ENCODE data around the gene POU2F3.
"Not testable (repeated sequence)": the region's sequence is repeated elsewhere in the genome, so short reads cannot be mapped to it uniquely, and the experiment has no call there.

POU2F3 gene

GRCh38 chr11:120228794-120229384, 11.1 kb upstream of the POU2F3 start:
- no peak for DNase-seq

DNA sequence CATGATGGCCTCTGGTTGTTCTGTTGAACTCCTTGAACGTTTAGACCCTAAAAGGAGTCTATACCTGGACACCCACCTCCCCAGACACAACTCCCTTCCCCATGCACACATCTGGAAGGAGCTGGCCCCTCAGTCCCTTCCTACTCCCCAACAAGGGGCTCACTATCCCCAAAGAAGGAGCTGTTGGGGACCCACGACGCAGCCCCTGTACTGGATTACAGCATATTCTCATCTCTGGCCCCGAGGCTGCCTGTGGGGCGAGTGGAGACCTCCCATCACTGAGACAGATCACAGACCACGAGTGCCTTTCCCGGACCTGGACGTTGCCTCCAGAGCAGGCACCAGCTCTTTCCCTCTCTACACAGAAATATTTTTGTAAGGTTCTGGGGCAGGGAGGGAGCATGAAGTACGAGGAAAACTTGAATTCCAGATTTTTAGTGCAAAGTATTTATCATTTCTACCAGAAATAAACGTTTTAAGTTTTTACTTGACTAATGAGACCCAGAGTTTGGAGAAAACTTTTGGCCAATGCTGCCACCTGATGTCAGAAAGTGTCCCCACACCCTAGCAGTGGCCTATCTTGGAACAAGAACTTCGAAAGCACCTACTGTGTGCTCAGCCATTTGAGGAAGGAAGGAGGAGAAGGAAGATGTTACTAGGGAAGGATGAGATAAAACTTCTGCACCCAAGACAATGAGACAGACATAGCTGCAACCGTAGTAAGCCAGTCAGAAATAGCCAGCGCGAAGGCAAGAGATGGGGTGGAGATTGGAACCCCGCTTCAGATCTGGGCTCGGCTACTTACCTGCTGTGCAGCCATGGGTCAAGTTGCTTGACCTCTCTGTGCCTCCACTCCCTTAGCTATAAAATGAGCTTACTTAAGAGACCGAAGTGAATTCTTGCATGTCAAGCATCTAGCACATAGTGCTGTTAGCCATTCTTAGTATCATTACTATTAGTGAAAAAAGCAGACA, 10.2 kb upstream of the POU2F3 start:
- DNase-seq = no peak

GRCh38 chr11:120230433-120231071, 9.4 kb upstream of the POU2F3 start:
- DNase-seq = no peak

DNA sequence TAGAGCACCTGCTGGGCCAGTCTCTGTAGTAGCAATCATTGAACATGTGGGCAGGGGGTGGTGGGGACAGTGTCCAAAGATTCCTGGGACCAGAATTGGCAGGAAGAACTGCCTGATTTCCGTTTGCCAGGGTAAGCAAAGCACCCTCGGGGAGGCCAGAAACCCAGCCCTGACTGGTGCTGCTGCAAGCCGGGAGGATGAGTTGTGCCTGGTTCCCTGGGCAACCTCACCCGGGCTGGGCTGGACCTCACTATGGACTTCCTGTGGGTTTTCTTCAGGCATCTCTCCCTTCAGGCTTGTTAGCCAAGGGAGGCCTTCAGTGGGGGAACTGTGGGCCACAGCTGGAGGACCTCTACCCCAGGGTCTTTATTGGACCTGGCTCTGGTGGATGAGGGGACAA, 8.0 kb upstream of the POU2F3 start:
- DNase-seq = no peak

DNA sequence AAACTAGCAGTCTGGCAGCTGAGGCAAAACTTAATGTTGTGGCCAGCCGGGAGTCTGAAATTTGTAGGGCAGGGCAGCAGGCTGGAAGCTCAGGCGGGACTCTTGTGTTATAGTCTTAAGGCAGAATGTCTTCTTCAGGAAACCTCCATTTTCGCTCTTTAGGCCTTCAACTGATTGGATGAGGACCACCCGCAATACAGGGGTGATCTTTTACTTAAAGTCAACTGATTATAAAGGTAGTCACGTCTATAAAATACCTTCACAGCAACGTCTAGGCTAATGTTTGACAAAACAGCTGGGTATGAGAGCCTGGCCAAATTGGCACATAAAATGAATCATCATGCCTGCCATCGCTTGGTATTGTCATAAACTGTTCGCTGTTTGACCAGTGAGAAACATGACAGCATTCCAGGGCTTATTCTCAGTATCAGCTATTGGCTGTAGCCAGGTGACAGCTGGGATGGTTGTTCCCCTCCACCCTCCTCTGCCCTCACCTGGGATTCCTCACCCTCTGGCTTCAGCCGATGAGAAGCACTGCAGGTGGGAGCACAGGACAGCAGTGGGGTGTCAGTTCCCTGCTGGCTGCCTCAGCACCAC, 6.6 kb upstream of the POU2F3 start:
- no peak for DNase-seq

- no peak for DNase-seq
Observed at GRCh38 chr11:120235024-120235628, 4.8 kb upstream of the POU2F3 start.

DNA sequence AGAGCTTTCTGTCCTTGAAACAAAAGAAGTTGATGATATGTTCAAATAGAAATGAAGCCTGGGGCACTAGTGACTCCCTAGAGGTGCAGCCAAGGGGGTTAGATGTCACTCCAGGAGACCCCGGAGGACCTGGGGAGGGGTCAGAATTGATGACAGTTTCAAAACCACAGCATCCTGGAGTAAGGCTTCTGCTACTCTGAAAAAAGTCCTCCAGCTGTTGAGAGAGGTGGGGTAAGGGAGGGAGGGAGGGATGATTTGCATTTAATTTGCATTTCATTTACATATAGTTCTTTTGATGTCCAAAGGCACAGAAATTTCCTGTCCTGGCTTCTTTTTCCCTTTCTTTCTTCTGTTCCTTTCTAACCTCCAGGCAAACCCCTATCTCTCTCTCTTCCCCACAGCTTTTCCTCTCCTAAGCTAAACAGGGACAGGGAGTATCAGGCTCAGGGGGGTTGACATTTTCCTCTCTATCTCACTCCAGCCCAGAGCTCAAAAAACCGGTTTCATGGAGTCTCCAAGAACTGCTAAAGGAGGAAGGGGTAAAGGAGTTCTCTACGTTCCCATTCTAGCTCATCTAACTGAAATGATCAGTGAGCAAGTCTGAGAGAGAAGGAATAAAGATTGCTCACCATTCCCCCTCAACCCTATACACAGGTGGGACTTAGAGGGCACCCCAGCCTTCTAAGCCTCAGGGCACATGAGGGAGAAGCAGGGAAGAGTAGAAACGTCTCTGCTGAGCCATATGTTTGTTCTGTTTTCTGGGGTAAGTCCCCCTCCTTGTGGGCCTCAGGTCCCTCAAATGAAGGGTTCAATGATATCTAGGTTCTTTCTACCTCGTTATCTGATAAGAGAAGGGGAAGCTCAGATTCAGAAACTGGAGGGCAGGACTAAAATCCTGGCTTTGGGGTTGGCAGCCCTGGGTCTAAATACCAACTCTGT, 3.5 kb upstream of the POU2F3 start:
- DNase-seq = no peak

- DNase-seq = no peak
Observed at GRCh38 chr11:120238968-120239620, 846 bp upstream of the POU2F3 start.

GRCh38 chr11:120240866-120241265, 926 bp downstream of the POU2F3 start:
- DNase-seq = no peak

DNA sequence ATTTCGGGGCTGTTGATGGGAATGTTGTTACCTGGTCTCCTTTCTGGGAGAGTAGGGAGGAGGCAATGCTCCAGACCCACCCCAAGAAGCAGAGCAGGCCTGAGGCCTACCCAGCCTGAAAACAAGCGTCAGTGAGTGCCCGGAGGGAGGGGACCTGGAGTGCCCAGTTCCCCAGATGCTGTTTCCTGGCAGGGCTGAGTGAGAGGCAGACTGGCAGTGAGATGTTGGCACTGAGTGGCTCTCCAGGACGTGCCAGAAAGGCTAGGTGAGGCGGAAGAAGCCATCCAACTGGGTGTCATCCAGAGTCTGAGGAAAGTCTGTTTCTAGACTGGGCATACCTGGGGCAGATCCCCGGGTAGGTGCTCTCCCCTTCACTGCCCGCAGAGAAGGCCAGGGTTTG, 1.3 kb downstream of the POU2F3 start:
- no peak for DNase-seq

GRCh38 chr11:120243221-120243620, 3.3 kb downstream of the POU2F3 start:
- DNase-seq = no peak

DNA sequence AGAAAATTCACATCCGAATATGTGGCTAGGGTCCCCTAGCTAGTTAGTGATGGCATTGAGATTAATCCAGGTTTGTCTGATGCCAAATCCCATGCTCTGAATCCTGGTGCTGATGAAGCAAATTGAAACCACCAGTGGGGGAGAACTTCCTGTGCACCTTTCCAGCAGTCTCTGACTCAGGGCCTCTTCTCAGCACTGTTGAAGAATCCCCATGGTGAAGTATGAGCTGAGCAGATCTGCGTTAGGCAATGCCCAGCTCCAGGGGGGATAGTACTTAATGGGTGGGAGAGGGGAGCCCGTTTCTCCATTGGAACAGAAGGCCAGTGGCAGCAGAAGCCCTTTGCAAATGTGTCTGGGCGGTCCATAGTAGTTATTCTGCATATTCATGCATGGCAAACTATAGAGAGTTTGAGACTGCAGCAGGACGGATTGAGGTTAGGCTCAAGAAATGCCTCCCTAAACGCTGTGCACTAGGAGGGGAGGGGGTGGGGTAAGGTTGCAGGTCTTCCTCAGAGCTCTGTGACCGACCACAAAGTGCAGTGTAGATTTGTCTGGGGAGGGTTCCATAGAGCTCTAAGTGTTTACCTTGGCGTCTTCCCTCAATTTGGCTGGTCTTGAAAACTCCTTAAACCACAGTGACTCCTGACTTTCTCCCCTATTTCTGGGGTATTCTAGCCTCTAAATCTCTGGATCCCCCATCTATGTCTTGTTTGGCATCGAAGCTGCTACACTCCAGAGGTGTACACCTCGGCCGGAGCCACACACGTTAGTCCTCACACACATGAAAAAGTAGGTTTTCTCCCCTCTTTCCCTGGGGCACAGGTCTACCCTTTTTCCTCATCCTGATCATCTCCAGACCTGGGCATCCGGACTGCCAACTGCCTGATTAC, 4.8 kb downstream of the POU2F3 start:
- no peak for DNase-seq

GRCh38 chr11:120245434-120245833, 5.5 kb downstream of the POU2F3 start:
- no peak for DNase-seq

DNA sequence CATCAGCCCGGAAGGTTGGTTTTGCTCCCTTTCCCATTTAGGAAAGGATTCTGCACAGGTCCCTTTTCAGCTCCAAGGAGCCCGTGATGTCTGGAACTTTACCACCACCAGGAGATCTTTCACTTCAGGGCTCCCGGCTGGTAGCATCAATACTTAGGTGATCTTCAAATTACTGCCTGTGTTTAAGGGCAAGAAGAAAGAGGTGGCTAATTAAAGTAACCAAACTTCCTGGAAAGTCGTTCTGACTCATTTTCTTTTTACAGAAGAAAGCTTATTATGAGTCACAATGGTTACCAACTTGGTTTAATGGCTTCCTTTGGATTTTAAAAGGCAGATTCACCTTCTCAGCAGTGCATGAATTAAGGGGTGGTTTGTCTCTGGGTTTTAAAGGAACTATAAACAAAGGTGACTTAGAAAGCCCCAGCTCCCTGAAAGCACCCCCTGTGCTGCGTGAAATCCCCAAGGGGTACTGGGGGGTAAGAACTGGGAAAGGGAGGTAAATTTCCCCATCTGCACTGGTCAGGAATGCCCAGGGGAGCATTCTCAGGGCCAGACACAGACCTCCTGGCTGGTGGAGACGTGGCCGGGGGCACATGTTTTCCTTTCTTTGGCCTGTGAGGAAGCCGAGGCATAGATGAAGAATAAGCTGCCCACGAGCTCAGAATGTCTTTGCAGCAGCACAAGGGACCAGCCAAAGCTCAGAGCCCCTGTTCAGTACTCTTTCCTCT, 8.8 kb downstream of the POU2F3 start:
- DNase-seq = no peak

DNA sequence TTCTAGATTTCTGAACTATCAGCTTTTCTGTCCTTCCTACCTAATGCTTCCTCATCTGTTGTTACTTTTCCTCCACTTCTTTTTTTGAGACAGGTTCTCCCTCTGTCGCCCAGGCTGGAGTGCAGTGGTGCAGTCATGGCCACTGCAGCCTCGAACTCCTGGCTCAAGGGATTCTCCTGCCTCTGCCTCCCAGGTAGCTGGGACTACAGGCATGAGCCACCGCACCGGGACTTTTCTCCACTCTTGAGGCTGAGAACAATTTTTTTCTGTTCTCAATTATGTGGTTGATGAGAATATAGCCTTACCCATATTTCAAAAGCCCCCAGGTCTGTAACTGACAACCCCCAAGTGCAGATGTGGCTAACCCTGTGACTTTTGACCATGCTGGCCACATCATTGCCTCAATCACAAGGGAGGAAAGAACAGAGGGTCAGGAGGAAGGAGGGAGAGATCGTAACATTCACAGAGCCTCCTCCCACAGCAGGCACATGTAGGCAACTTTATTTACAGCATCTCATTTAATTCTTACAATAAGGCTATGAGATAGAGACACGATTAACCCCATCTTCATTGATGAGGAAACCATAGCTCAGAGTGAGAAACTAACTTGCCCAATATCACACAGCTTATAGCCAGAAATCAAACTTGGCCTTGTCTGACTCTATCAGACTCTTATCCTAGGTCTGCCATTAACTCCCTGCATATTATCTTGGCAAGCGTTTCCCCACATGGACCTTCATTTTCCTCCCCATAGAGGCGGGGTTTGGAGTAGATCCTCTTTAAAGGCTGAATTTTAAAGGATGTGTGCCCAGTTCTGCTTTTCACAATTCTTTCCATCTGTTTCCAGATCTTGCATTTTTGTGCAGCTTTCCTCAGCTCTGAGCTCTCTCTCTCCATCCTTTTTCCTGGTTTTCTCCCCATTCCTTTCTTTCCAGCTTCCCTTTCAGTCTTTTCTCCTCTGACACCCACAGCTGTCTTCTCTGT, 9.6 kb downstream of the POU2F3 start:
- DNase-seq = no peak

DNA sequence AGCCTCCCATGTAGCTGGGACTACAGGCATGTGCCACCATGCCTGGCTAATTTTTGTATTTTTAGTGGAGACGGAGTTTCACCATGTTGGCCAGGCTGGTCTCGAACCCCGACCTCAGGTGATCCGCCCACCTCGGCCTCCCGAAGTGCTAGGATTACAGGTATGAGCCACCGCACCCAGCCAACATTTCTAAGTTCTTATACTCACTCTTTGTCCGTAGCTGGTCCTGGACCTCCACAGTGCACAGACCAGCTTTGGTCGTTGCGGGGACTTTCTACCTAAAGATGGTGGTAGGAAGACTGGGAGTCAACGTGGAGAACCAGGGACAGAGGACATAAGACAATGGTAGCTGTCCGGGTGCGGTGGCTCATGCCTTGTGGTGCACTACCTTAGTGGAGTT, 13.4 kb downstream of the POU2F3 start:
- not testable (repeated sequence) for DNase-seq

DNA sequence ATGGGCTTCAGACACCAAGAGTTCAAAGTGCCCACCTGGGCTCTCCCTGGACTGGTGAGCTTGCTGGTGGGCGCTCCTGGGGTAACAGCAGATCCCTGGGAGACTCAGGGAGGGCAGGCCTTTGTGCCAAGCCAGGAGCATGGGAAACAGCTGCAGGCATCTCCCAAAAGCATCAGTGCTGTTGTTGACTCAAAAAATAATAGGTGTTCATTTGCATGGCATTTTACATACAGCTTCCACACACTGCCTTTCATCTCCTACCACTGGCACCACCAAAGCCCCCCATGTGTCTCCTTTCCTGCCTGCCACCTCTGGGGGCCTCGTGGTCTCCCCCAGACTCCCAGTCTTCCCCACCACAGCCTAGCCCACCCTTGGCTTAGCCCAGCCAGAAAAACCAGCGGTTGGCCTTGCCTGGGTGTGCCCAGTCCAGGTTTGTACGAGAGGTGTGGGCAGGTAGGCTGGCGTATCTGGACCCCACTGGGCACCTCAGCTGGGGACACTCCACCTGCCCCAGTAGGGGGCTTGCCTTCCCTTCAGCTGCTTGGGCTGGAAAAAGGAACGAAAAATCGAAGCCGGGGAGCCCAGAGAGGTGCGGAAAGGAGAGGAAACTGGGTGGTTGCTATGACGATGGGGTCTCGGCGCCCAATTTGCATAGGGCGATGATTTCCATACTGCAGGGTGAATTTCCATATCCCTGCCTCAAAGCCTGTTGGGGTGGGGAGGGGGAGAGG, 15.0 kb downstream of the POU2F3 start:
- no peak for DNase-seq

- no peak for DNase-seq
Observed at GRCh38 chr11:120255519-120255866, 15.6 kb downstream of the POU2F3 start.
